HepG2 (cell line): Measurements from ENCODE around the gene SLC16A3. TPM values are rescaled to one million over a fixed set of nuclear protein-coding genes. Genes with fewer than 3 reads are reported as not detected.

Source experiments
- AKAP8 ChIP-seq: sonication (generic); formaldehyde crosslinking; IDR thresholded peaks from 2 replicates; pipeline ENCODE4 v1.5.1; 2020; ENCODE audit warnings: mild to moderate bottlenecking, missing genetic modification reagents
- ARNTL ChIP-seq: sonication (generic); formaldehyde crosslinking; IDR thresholded peaks from 2 replicates; pipeline ENCODE4 v1.4.0; 2020; ENCODE audit warnings: mild to moderate bottlenecking, missing genetic modification reagents
- ATF3 ChIP-seq: sonication (generic); formaldehyde crosslinking; IDR thresholded peaks from 2 replicates; pipeline ENCODE4 v1.4.0; 2020; ENCODE audit warnings: missing genetic modification reagents
- FOSL2 ChIP-seq: sonication (generic); formaldehyde crosslinking; IDR thresholded peaks from 2 replicates; pipeline ENCODE4 v1.4.0; 2020; ENCODE audit warnings: missing genetic modification reagents
- KIAA2018 ChIP-seq: sonication (generic); formaldehyde crosslinking; IDR thresholded peaks from 2 replicates; pipeline ENCODE4 v1.5.0; 2020; ENCODE audit warnings: mild to moderate bottlenecking, missing genetic modification reagents, borderline replicate concordance
- MAFF ChIP-seq: IDR thresholded peaks from 2 replicates; pipeline ENCODE4 v1.6.1; 2011; ENCODE audit warnings: low read depth, low read length, improper control_type of control experiment
- MEIS1 ChIP-seq: sonication (generic); formaldehyde crosslinking; IDR thresholded peaks from 2 replicates; pipeline ENCODE4 v1.9.0; 2021; ENCODE audit warnings: mild to moderate bottlenecking, missing genetic modification reagents, moderate library complexity, borderline replicate concordance
- NONO ChIP-seq, 2 experiments: fragments of 450-650 bp in 1 of 2; sonication (generic) in 1 of 2; formaldehyde crosslinking in 1 of 2; IDR thresholded peaks in 1 of 2; conservative IDR thresholded peaks in 1 of 2; 2 replicates each; pipeline versions ENCODE4 v1.6.1 to v1.8.0; 2017 to 2022; ENCODE audit warnings: mild to moderate bottlenecking in 1 of 2, missing genetic modification reagents in 1 of 2, moderate library complexity in 1 of 2
- PHB2 ChIP-seq: fragments of 450-650 bp; IDR thresholded peaks from 2 replicates; pipeline ENCODE4 v1.6.1; 2018; ENCODE audit not compliant: partially characterized antibody
- POLR2G ChIP-seq: fragments of 200-400 bp; formaldehyde crosslinking; IDR thresholded peaks from 2 replicates; pipeline ENCODE4 v1.6.1; 2018; ENCODE audit warnings: mild to moderate bottlenecking, low read depth, low read length, moderate library complexity
- RBAK ChIP-seq: sonication (generic); formaldehyde crosslinking; IDR thresholded peaks from 2 replicates; pipeline ENCODE4 v1.5.1; 2020; ENCODE audit warnings: mild to moderate bottlenecking, missing genetic modification reagents
- SCMH1 ChIP-seq: sonication (generic); formaldehyde crosslinking; IDR thresholded peaks from 2 replicates; pipeline ENCODE4 v1.9.0; 2021; ENCODE audit warnings: missing genetic modification reagents, mild to moderate bottlenecking, borderline replicate concordance
- TRIM22 ChIP-seq: fragments of 450-650 bp; IDR thresholded peaks from 2 replicates; pipeline ENCODE4 v1.6.1; 2017
- UBTF ChIP-seq: sonication (generic); formaldehyde crosslinking; IDR thresholded peaks from 2 replicates; pipeline ENCODE4 v1.4.0; 2020; ENCODE audit warnings: mild to moderate bottlenecking, missing genetic modification reagents
- ZFP1 ChIP-seq: IDR thresholded peaks from 2 replicates; pipeline ENCODE4 v1.6.1; 2016
- ZFYVE20 ChIP-seq: sonication (generic); formaldehyde crosslinking; IDR thresholded peaks from 2 replicates; pipeline ENCODE4 v1.8.0; 2023; ENCODE audit warnings: low read depth, mild to moderate bottlenecking, moderate library complexity, missing genetic modification reagents, borderline replicate concordance
- ZMYM4 ChIP-seq: sonication (generic); formaldehyde crosslinking; IDR thresholded peaks from 2 replicates; pipeline ENCODE4 v1.8.1; 2023; ENCODE audit warnings: mild to moderate bottlenecking, missing genetic modification reagents
- polyA plus RNA-seq, 8 experiments: library from polyadenylated mRNA; depleted of rRNA in 3 of 8; stranded (reverse) in 7 of 8; unstranded in 1 of 8; fragments of >200 nt; fragmentation: Illumina TruSeq in 4 of 8; extraction: Trizol in 4 of 8; gene quantifications; 2 replicates each; pipeline versions ENCODE4 v1.2.1 to v1.2.3, GENCODE V29; 2011 to 2016; ENCODE audit warnings: low read depth in 4 of 8, missing spikeins in 1 of 8, mixed read lengths in 1 of 8; ENCODE audit not compliant: insufficient read depth in 1 of 8
- total RNA-seq, 5 experiments: library from RNA; depleted of rRNA; stranded (reverse); fragments of >200 nt; fragmentation: Illumina TruSeq; extraction: Trizol; gene quantifications; 2 replicates each; pipeline ENCODE4 v1.2.3, GENCODE V29; 2016; ENCODE audit warnings: low read depth in 1 of 5

SLC16A3 gene
- total and polyA plus RNA-seq, 2 of the 13 experiments (the other 11 are each of a cell fraction or from before 2014, with no cell fraction given) = 242 to 349 TPM

- TF ChIP-seq POLR2G (peak; percentile 56; the same call in 1 of the 2 replicates), ZMYM4 (CRISPR knock-in tag) (no peak), ZFP1 (no peak), SCMH1 (CRISPR knock-in tag) (no peak), AKAP8 (CRISPR knock-in tag) (no peak), NONO (IDR thresholded peaks at IDR 0.05) (no peak), NONO (CRISPR knock-in tag; conservative IDR thresholded peaks at IDR 0.05) (no peak), RBAK (CRISPR knock-in tag) (peak; percentile 20; the same call in 1 of the 2 replicates), ATF3 (CRISPR knock-in tag) (peak; percentile 53; the same call in 1 of the 2 replicates), MAFF (no peak), KIAA2018 (CRISPR knock-in tag) (no peak), MEIS1 (0 out of 2 replicates have a peak, but pooled peaks have one; percentile 29), TRIM22 (no peak), FOSL2 (CRISPR knock-in tag) (peak; percentile 65), PHB2 (no peak), ZFYVE20 (no peak), UBTF (CRISPR knock-in tag) (peak; percentile 72), ARNTL (peak; percentile 63; the same call in 1 of the 2 replicates)
Observed at GRCh38 chr17:82226809-82227628, 1.8 kb upstream of the SLC16A3 start (continued).
